HepG2 (cell line): Measurements from ENCODE around the gene FAM83G. TPM values are rescaled to one million over a fixed set of nuclear protein-coding genes. Genes with fewer than 3 reads are reported as not detected.
A peak's percentile ranks its signal among the peaks of the same experiment; 100 is the strongest.

ENCODE experiments used
- ATAC-seq: fragments of 200-7000 bp; cut with Tn5 transposase; 3 replicates; pipeline ENCODE4 v1.9.1; 2020; ENCODE audit warnings: mild to moderate bottlenecking, moderate library complexity
- BruUV-seq: library from RNA; stranded (reverse); fragments of 400-500 nt; replicated peaks from 2 replicates; lab custom pipeline; 2021; lab: Mats Ljungman, UMichigan
- CTCF ChIA-PET: fragments of 300-600 bp; formaldehyde crosslinking; extraction: SDS; loops from one replicate; lab custom pipeline; 2021; ENCODE audit warnings: low total read pairs, inconsistent platforms, low intra/inter-chr PET ratio; lab: Yijun Ruan, JAX
- POLR2A ChIA-PET: fragments of 350-600 bp; sonication (Branson Sonifier 250); formaldehyde crosslinking; loops from one replicate; lab custom pipeline; 2020; ENCODE audit warnings: antibody characterized with exemption, inconsistent platforms; lab: Yijun Ruan, JAX
- DNase-seq: peaks from one replicate; pipeline ENCODE4 v3.0.0-alpha.2; 2015; ENCODE audit warnings: low spot score
- FAIRE-seq: peaks from 3 replicates; lab custom pipeline; 2011; peaks lifted over from hg19 to GRCh38; lab: Jason Lieb, UNC
- H2AFZ ChIP-seq: one replicate; pipeline ENCODE4 v1.6.1; 2011; ENCODE audit warnings: low read length, inconsistent platforms
- H3K27ac ChIP-seq: fragments of 300-600 bp; 3 replicates; pipeline ENCODE4 v1.8.0; 2011; ENCODE audit warnings: mixed run types, mild to moderate bottlenecking, mixed read lengths, low read length, inconsistent platforms; ENCODE audit not compliant: insufficient read depth; ENCODE audit errors: extremely low read length
- H3K27me3 ChIP-seq, 2 experiments: fragments of 200-600 bp in 1 of 2; 2 replicates in 1 of 2; 3 replicates in 1 of 2; pipeline versions ENCODE4 v1.6.0 to v1.8.0; 2011; ENCODE audit warnings: low read length in 2 of 2, mild to moderate bottlenecking in 2 of 2, moderate library complexity in 2 of 2, inconsistent platforms in 1 of 2; ENCODE audit not compliant: insufficient read depth in 2 of 2, control insufficient read depth in 1 of 2
- H3K36me3 ChIP-seq, 2 experiments: fragments of 200-600 bp in 1 of 2; replicated peaks in 1 of 2; 2 replicates in 1 of 2; 3 replicates in 1 of 2; pipeline versions ENCODE4 v1.5.1 to v1.8.0; 2011; ENCODE audit warnings: low read length in 2 of 2, inconsistent platforms in 1 of 2; ENCODE audit not compliant: insufficient read depth in 2 of 2, control insufficient read depth in 1 of 2
- H3K4me1 ChIP-seq: 2 replicates; pipeline ENCODE4 v1.5.1; 2012; ENCODE audit warnings: low read length, inconsistent platforms; ENCODE audit not compliant: insufficient read depth
- H3K4me2 ChIP-seq: 2 replicates; pipeline ENCODE4 v1.6.0; 2011; ENCODE audit warnings: low read depth, low read length, inconsistent platforms
- H3K4me3 ChIP-seq, 3 experiments: fragments of 200-600 bp in 1 of 3; sonication (generic), shearing (Covaris generic) in 1 of 3; replicated peaks in 1 of 3; 2 replicates each; pipeline ENCODE4 v1.5.1; 2011 to 2016; ENCODE audit warnings: low read length in 3 of 3, inconsistent platforms in 2 of 3, low read depth in 2 of 3, mild to moderate bottlenecking in 2 of 3, control low read depth in 1 of 3, mixed read lengths in 1 of 3; ENCODE audit not compliant: insufficient read depth in 1 of 3
- H3K79me2 ChIP-seq: one replicate; pipeline ENCODE4 v1.6.1; 2011; ENCODE audit warnings: low read length, inconsistent platforms; ENCODE audit not compliant: insufficient read depth
- H3K9ac ChIP-seq: 2 replicates; pipeline ENCODE4 v1.6.0; 2011; ENCODE audit warnings: mild to moderate bottlenecking, low read depth, low read length, inconsistent platforms; ENCODE audit not compliant: insufficient read depth
- H3K9me3 ChIP-seq: 2 replicates; pipeline ENCODE4 v1.5.1; 2012; ENCODE audit warnings: mild to moderate bottlenecking, low read length
- H4K20me1 ChIP-seq: 2 replicates; pipeline ENCODE4 v1.6.0; 2011; ENCODE audit warnings: inconsistent platforms, mild to moderate bottlenecking, low read length, moderate library complexity; ENCODE audit not compliant: insufficient read depth
- CTCF ChIP-seq: sonication (generic); formaldehyde crosslinking; IDR thresholded peaks from 2 replicates; pipeline ENCODE4 v1.5.0; 2020; ENCODE audit warnings: mild to moderate bottlenecking, missing genetic modification reagents, moderate library complexity
- DZIP1 ChIP-seq: sonication (generic); formaldehyde crosslinking; IDR thresholded peaks from 2 replicates; pipeline ENCODE4 v1.5.0; 2020; ENCODE audit warnings: mild to moderate bottlenecking, missing genetic modification reagents
- HNRNPL ChIP-seq: fragments of 200-400 bp; formaldehyde crosslinking; IDR thresholded peaks from 2 replicates; pipeline ENCODE4 v1.6.1; 2017; ENCODE audit warnings: mild to moderate bottlenecking, low read depth, low read length
- KDM5A ChIP-seq: fragments of 200-600 bp; sonication (generic); IDR thresholded peaks from 2 replicates; pipeline ENCODE4 v1.7.0; 2018; ENCODE audit warnings: antibody characterized with exemption, mild to moderate bottlenecking, low read length, borderline replicate concordance
- MEF2D ChIP-seq: sonication (generic); formaldehyde crosslinking; IDR thresholded peaks from 2 replicates; pipeline ENCODE4 v1.5.1; 2020; ENCODE audit warnings: mild to moderate bottlenecking, missing genetic modification reagents
- NCOR1 ChIP-seq: fragments of 200-600 bp; sonication (generic); IDR thresholded peaks from 2 replicates; pipeline ENCODE4 v1.7.0; 2017; ENCODE audit warnings: antibody characterized with exemption, low read length, borderline replicate concordance
- NFYB ChIP-seq: sonication (generic); formaldehyde crosslinking; IDR thresholded peaks from 2 replicates; pipeline ENCODE4 v1.4.0; 2020; ENCODE audit warnings: missing genetic modification reagents
- NFYC ChIP-seq: IDR thresholded peaks from 2 replicates; pipeline ENCODE4 v1.6.1; 2016; ENCODE audit warnings: missing genetic modification reagents, missing compliant biosample characterization
- REXO4 ChIP-seq: sonication (generic); formaldehyde crosslinking; IDR thresholded peaks from 2 replicates; pipeline ENCODE4 v1.8.0; 2022; ENCODE audit warnings: missing genetic modification reagents, mild to moderate bottlenecking, borderline replicate concordance
- ZFX ChIP-seq: sonication (generic); formaldehyde crosslinking; IDR thresholded peaks from 2 replicates; pipeline ENCODE4 v1.4.0; 2020; ENCODE audit warnings: mild to moderate bottlenecking, low read depth, missing genetic modification reagents, moderate library complexity
- ZKSCAN8 ChIP-seq: IDR thresholded peaks from 2 replicates; pipeline ENCODE4 v1.6.1; 2016; ENCODE audit warnings: borderline replicate concordance, missing genetic modification reagents, missing compliant biosample characterization
- ZNF232 ChIP-seq: sonication (generic); formaldehyde crosslinking; IDR thresholded peaks from 2 replicates; pipeline ENCODE4 v1.4.0; 2020; ENCODE audit warnings: missing genetic modification reagents, borderline replicate concordance
- ZNF558 ChIP-seq: sonication (generic); formaldehyde crosslinking; IDR thresholded peaks from 2 replicates; pipeline ENCODE4 v1.9.0; 2022; ENCODE audit warnings: mild to moderate bottlenecking, missing genetic modification reagents, borderline replicate concordance
- ZNF616 ChIP-seq: sonication (generic); formaldehyde crosslinking; IDR thresholded peaks from 2 replicates; pipeline ENCODE4 v1.5.0; 2020; ENCODE audit warnings: low read depth, mild to moderate bottlenecking, missing genetic modification reagents
- WGBS: methylation state at CpG from one replicate; pipeline ENCODE4 v1.1.6; 2017; ENCODE audit warnings: low lambda C conversion rate; 5-methylcytosine and 5-hydroxymethylcytosine counted together
- in situ Hi-C: cut with HindIII; loops from 2 replicates; pipeline ENCODE4 v1.10.0; 2017; ENCODE audit warnings: low pct_unique_long_range_greater_than_20kb; ENCODE audit not compliant: extremely low pct_ligation_motif_present
- intact Hi-C: fragments of 100-400 bp; cut with micrococcal nuclease; formaldehyde crosslinking; loops from one replicate; pipeline ENCODE4 v1.10.0; 2022; ENCODE audit not compliant: unreplicated experiment
- polyA plus RNA-seq, 8 experiments: library from polyadenylated mRNA; depleted of rRNA in 3 of 8; stranded (reverse) in 7 of 8; unstranded in 1 of 8; fragments of >200 nt; fragmentation: Illumina TruSeq in 4 of 8; extraction: Trizol in 4 of 8; gene quantifications; 2 replicates each; pipeline versions ENCODE4 v1.2.1 to v1.2.3, GENCODE V29; 2011 to 2016; ENCODE audit warnings: low read depth in 4 of 8, missing spikeins in 1 of 8, mixed read lengths in 1 of 8; ENCODE audit not compliant: insufficient read depth in 1 of 8
- total RNA-seq, 5 experiments: library from RNA; depleted of rRNA; stranded (reverse); fragments of >200 nt; fragmentation: Illumina TruSeq; extraction: Trizol; gene quantifications; 2 replicates each; pipeline ENCODE4 v1.2.3, GENCODE V29; 2016; ENCODE audit warnings: low read depth in 1 of 5
- TF ChIP-seq, protein P1 (sequence below): sonication (generic); formaldehyde crosslinking; IDR thresholded peaks from 2 replicates; pipeline ENCODE4 v1.4.0; 2020; ENCODE audit warnings: missing genetic modification reagents

The FAM83G gene
- total and polyA plus RNA-seq, 2 of the 13 experiments (the other 11 are each of a cell fraction or from before 2014, with no cell fraction given) = 13.7 to 18.6 TPM

- ChIA-PET CTCF (no interaction called here), POLR2A (interaction anchor here (1.1 to 1.5 kb wide), 2 partner anchors 10 to 20 kb away, joined by 3 to 5 read pairs; no protein-coding TSS in a partner anchor)
- H3K4me3 ChIP-seq = peak overlapping the region in 1 of 3 experiments; percentile 41; a peak in 1 of 6 replicates
- no peak overlapping the region for H2AFZ ChIP-seq
- no peaks in the 10 kb centered on the region for H3K79me2 ChIP-seq
- intact Hi-C loops = no loop called here
- peaks cover 76% of the 10 kb centered on the region for H3K4me1 ChIP-seq
- H4K20me1 ChIP-seq = no peaks in the 10 kb centered on the region
- FAIRE-seq = no peak
- no peak overlapping the region; the same call in 1 of the 2 replicates for H3K9ac ChIP-seq
- 5% methylated on average over 11 of the region's 11 CpGs for WGBS
- peak; percentile 46 for DNase-seq
- no peak overlapping the region for H3K27ac ChIP-seq
- in situ Hi-C loops = no loop called here
- BruUV-seq = no TSS peak
- peak overlapping the region; percentile 71 for H3K4me2 ChIP-seq
- H3K36me3 ChIP-seq = no peaks in the 10 kb centered on the region
- peak; percentile 51 for ATAC-seq
- no peaks in the 10 kb centered on the region for H3K9me3 ChIP-seq
- peaks cover 0 to 3% of the 10 kb centered on the region in 2 experiments; a peak in 1 of 5 replicates for H3K27me3 ChIP-seq
- TF ChIP-seq, protein P1, sequence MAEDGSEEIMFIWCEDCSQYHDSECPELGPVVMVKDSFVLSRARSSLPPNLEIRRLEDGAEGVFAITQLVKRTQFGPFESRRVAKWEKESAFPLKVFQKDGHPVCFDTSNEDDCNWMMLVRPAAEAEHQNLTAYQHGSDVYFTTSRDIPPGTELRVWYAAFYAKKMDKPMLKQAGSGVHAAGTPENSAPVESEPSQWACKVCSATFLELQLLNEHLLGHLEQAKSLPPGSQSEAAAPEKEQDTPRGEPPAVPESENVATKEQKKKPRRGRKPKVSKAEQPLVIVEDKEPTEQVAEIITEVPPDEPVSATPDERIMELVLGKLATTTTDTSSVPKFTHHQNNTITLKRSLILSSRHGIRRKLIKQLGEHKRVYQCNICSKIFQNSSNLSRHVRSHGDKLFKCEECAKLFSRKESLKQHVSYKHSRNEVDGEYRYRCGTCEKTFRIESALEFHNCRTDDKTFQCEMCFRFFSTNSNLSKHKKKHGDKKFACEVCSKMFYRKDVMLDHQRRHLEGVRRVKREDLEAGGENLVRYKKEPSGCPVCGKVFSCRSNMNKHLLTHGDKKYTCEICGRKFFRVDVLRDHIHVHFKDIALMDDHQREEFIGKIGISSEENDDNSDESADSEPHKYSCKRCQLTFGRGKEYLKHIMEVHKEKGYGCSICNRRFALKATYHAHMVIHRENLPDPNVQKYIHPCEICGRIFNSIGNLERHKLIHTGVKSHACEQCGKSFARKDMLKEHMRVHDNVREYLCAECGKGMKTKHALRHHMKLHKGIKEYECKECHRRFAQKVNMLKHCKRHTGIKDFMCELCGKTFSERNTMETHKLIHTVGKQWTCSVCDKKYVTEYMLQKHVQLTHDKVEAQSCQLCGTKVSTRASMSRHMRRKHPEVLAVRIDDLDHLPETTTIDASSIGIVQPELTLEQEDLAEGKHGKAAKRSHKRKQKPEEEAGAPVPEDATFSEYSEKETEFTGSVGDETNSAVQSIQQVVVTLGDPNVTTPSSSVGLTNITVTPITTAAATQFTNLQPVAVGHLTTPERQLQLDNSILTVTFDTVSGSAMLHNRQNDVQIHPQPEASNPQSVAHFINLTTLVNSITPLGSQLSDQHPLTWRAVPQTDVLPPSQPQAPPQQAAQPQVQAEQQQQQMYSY (CRISPR knock-in tag) = no peak
- TF ChIP-seq KDM5A (no peak), MEF2D (CRISPR knock-in tag) (0 out of 2 replicates have a peak, but pooled peaks have one; percentile 25), ZNF558 (0 out of 2 replicates have a peak, but pooled peaks have one; percentile 44), DZIP1 (CRISPR knock-in tag) (no peak), ZKSCAN8 (CRISPR knock-in tag) (no peak), REXO4 (no peak), NFYC (CRISPR knock-in tag) (no peak), NFYB (CRISPR knock-in tag) (no peak), NCOR1 (no peak), ZFX (peak; percentile 65; the same call in 1 of the 2 replicates), CTCF (no peak), ZNF616 (CRISPR knock-in tag) (no peak), ZNF232 (CRISPR knock-in tag) (no peak), HNRNPL (no peak)
Observed at GRCh38 chr17:19010729-19011505, 6.4 kb upstream of the FAM83G start.
